Ovary (tissue), 3 donors: Measurements from ENCODE around the gene EIF6.

ENCODE experiments used
- CTCF ChIP-seq, 3 donors: fragments of 450-650 bp in 2 of 3; fragments of 200-600 bp in 1 of 3; IDR thresholded peaks; one replicate each; pipeline versions ENCODE4 v1.5.1 to v1.8.0; 2016 to 2022; ENCODE audit warnings: antibody characterized with exemption in 3 of 3, mild to moderate bottlenecking in 1 of 3
- POLR2A ChIP-seq: fragments of 450-650 bp; IDR thresholded peaks from one replicate; pipeline ENCODE4 v1.6.1; 2017; ENCODE audit warnings: antibody characterized with exemption, mild to moderate bottlenecking, moderate library complexity
- donor health status: DM: no; HTN: no; CAD: no.

- TF ChIP-seq CTCF (IDR thresholded peaks at IDR 0.05) (no peak), POLR2A (no peak)
Measured at GRCh38 chr20:35327074-35327976, 42.8 kb upstream of the EIF6 start.
